Lower leg skin (tissue), 4 donors: ENCODE data around the gene MOK. TPM values are rescaled to one million over a fixed set of nuclear protein-coding genes. Genes with fewer than 3 reads are reported as not detected.

ENCODE experiments used
- DNase-seq, 2 donors: peaks; one replicate each; pipeline ENCODE4 v3.0.0-alpha.2; 2019; ENCODE audit warnings: low spot score in 2 of 2
- H3K4me3 ChIP-seq: fragments of 200-600 bp; sonication (generic); 2 replicates; pipeline ENCODE4 v1.5.1; 2017; ENCODE audit warnings: mild to moderate bottlenecking, low read depth; ENCODE audit not compliant: poor library complexity, severe bottlenecking
- CTCF ChIP-seq, 3 donors: fragments of 450-650 bp; IDR thresholded peaks; one replicate each; pipeline ENCODE4 v1.5.1; 2016; ENCODE audit warnings: antibody characterized with exemption in 3 of 3, mild to moderate bottlenecking in 3 of 3, moderate library complexity in 2 of 3
- POLR2A ChIP-seq, 2 donors: fragments of 450-650 bp; IDR thresholded peaks; one replicate each; pipeline ENCODE4 v1.6.1; 2016 to 2017; ENCODE audit warnings: antibody characterized with exemption in 2 of 2, mild to moderate bottlenecking in 1 of 2, moderate library complexity in 1 of 2
- WGBS, 2 donors: methylation state at CpG; one replicate each; pipeline ENCODE4 v1.1.5; 2018; 5-methylcytosine and 5-hydroxymethylcytosine counted together
- intact Hi-C: fragments of 100-400 bp; cut with DNase I; formaldehyde crosslinking; loops from one replicate; pipeline ENCODE4 v1.15.0; 2023; ENCODE audit warnings: low total_unique reads
- total RNA-seq, 4 donors: library from RNA; depleted of rRNA; stranded (reverse); fragments of >200 nt; gene quantifications; one replicate each; pipeline ENCODE4 v1.1.0, GENCODE V29; 2016

Gene MOK
- total RNA-seq, 4 donors from 2014 or later = 2.1 to 12.2 (median 7.8) TPM

GRCh38 chr14:102320033-102320660 is 15.2 kb upstream of the MOK start:
- peak overlapping the region; percentile 51 for H3K4me3 ChIP-seq
- TF ChIP-seq POLR2A (IDR thresholded peaks at IDR 0.05) = no peak
- no peak for TF ChIP-seq CTCF (IDR thresholded peaks at IDR 0.05)
- WGBS, 2 donors = 6% methylated on average over 18 to 23 of the region's 30 CpGs
- peak in 1 of 2 donors; percentile 91 for DNase-seq
- intact Hi-C loops = no loop called here

- intact Hi-C loops = loop anchor here (10.0 kb wide), 1 partner anchor 355 kb away; the partner anchor contains the start of gene DYNC1H1
- WGBS, 2 donors = 0% methylated on average over 6 to 38 of the region's 71 CpGs
- peak; percentile 89 to 98 for DNase-seq
- peak within 1 kb of the TSS; percentile 51 for H3K4me3 ChIP-seq
- TF ChIP-seq POLR2A (IDR thresholded peaks at IDR 0.05) (no peak), CTCF (IDR thresholded peaks at IDR 0.05) (no peak)
Measured at GRCh38 chr14:102319351-102320032, 14.5 kb upstream of the MOK start, which contains the start of gene ZNF839. TSS of gene ZNF839 (plus strand) at chr14:102319746. CDS start at chr14:102319766, 20 bp downstream.

DNA sequence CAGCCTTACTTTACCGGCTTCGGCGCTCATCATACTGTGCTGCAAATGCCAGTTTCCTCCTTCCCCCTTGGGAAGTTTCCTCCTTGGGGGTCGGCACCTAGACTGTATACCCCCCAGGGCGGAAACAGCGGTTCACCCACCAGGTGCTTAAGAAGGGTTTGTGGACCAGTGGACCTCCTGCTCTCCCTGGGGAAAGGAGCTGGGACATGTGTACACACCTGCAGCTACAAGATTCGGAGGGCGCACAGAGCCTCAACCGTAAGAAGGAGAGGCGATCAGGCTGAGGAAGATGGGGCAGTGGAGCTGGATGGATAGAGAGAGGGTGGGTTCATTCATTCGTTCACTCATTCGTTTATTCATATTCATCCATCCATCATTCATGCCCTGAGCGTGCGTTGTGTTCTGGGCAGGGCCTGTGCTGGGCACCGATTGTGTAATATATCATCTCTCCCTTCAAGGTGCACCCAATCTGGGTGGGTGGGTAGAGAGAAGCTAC is 13.9 kb upstream of the MOK start:
- 59 to 60% methylated on average over 15 of the region's 15 CpGs for WGBS, 2 donors
- peak overlapping the region; percentile 51 for H3K4me3 ChIP-seq
- no peak for TF ChIP-seq CTCF (IDR thresholded peaks at IDR 0.05)
- TF ChIP-seq POLR2A (IDR thresholded peaks at IDR 0.05) = no peak
- intact Hi-C loops = loop anchor here (10.0 kb wide), 1 partner anchor 354 kb away; the partner anchor contains the start of gene DYNC1H1
- DNase-seq = no peak

DNA sequence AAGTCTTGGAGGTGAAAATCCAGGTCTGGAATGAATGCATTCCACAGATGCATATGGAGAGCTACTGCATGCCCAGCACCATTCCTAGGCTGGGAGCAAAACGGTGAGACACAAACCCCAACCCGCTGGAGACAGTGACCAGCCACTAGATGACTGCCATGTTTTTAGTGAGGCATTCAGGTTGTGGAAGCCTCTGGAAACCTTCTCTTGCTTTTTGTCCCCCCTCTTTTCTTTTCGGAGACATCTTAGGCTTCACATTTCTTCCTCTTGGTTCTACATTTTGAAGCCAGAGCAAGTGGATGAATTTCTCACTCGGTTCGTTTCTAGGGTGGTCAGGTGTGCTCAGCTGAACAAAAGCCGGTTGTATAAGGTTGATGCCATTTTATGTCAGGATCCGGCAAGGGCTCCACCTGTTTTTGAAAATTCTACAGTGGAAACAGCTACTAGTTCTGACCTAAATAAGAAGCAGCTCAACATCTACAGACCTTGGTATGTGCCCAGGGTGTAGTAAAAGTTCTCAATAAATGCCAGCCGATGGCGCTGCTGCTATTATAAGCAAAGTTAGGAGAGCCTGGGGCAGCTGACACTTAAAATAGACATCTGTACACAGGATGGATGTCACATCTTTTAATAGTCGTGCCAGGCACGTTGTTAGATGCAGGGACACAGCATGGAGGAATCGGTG is 12.7 kb upstream of the MOK start:
- no peak for DNase-seq
- TF ChIP-seq CTCF (IDR thresholded peaks at IDR 0.05) (no peak), POLR2A (IDR thresholded peaks at IDR 0.05) (no peak)
- no peak overlapping the region for H3K4me3 ChIP-seq
- intact Hi-C loops = loop anchor here (10.0 kb wide), 1 partner anchor 353 kb away; the partner anchor contains the start of gene DYNC1H1
- 35 to 43% methylated on average over 12 of the region's 12 CpGs for WGBS, 2 donors

GRCh38 chr14:102316743-102317563 is 12.0 kb upstream of the MOK start:
- DNase-seq = peak; percentile 92 to 99
- WGBS, 2 donors = 1% methylated on average over 38 to 49 of the region's 54 CpGs
- peak in 1 of 3 donors; percentile 81 for TF ChIP-seq CTCF (IDR thresholded peaks at IDR 0.05)
- no peak for TF ChIP-seq POLR2A (IDR thresholded peaks at IDR 0.05)
- peak overlapping the region; percentile 25 for H3K4me3 ChIP-seq
- intact Hi-C loops = loop anchor here (10.0 kb wide), 1 partner anchor 352 kb away; the partner anchor contains the start of gene DYNC1H1
